ENCODE data around the gene BCAS1.

The BCAS1 gene

GRCh38 chr20:54040531-54040930 lies 29.9 kb downstream of the BCAS1 start:
- H3K36me3 ChIP-seq (ENCODE audit: insufficient read depth, low read length) = no peaks in the 10 kb centered on the region
- no peak overlapping the region for H3K4me2 ChIP-seq (ENCODE audit: insufficient read depth, low read length)
- no peak overlapping the region for H3K27ac ChIP-seq (ENCODE audit: low read length)
- no peaks in the 10 kb centered on the region for H3K79me2 ChIP-seq (ENCODE audit: insufficient read depth, low read length)
- DNase-seq (no peak), ATAC-seq (ENCODE audit: insufficient read depth, low read depth) (no peak)
- H3K9ac ChIP-seq (ENCODE audit: low read depth, low read length) = no peak overlapping the region
- H3K9me3 ChIP-seq (ENCODE audit: insufficient read depth, low read length, severe bottlenecking) = no peaks in the 10 kb centered on the region
- TF ChIP-seq CTCF (IDR thresholded peaks at IDR 0.05; ENCODE audit: borderline replicate concordance, extremely low read depth, low read length, poor library complexity, severe bottlenecking) (no peak), EZH2 (IDR thresholded peaks at IDR 0.05; ENCODE audit: borderline replicate concordance, low read depth, low read length, severe bottlenecking) (no peak)
- no peaks in the 10 kb centered on the region for H3K4me1 ChIP-seq (ENCODE audit: insufficient read depth, low read length)
- no peaks in the 10 kb centered on the region for H4K20me1 ChIP-seq (ENCODE audit: insufficient read depth, low read length)
- H3K27me3 ChIP-seq (ENCODE audit: insufficient read depth, low read length, poor library complexity) = peaks cover 26% of the 10 kb centered on the region
- H2AFZ ChIP-seq (ENCODE audit: low read depth, low read length) = no peak overlapping the region
- H3K4me3 ChIP-seq (ENCODE audit: low read depth in 1 of 2, low read length in 2 of 2) = no peak overlapping the region

GRCh38 chr20:54038961-54039360 lies 31.4 kb downstream of the BCAS1 start:
- no peaks in the 10 kb centered on the region for H3K36me3 ChIP-seq (ENCODE audit: insufficient read depth, low read length)
- H2AFZ ChIP-seq (ENCODE audit: low read depth, low read length) = no peak overlapping the region
- no peak for TF ChIP-seq CTCF (IDR thresholded peaks at IDR 0.05; ENCODE audit: borderline replicate concordance, extremely low read depth, low read length, poor library complexity, severe bottlenecking)
- TF ChIP-seq EZH2 (IDR thresholded peaks at IDR 0.05; ENCODE audit: borderline replicate concordance, low read depth, low read length, severe bottlenecking) = no peak
- H3K9me3 ChIP-seq (ENCODE audit: insufficient read depth, low read length, severe bottlenecking) = no peaks in the 10 kb centered on the region
- no peak overlapping the region for H3K4me2 ChIP-seq (ENCODE audit: insufficient read depth, low read length)
- no peak for ATAC-seq (ENCODE audit: insufficient read depth, low read depth)
- no peaks in the 10 kb centered on the region for H3K4me1 ChIP-seq (ENCODE audit: insufficient read depth, low read length)
- no peak overlapping the region for H3K4me3 ChIP-seq (ENCODE audit: low read depth in 1 of 2, low read length in 2 of 2)
- peaks cover 26% of the 10 kb centered on the region for H3K27me3 ChIP-seq (ENCODE audit: insufficient read depth, low read length, poor library complexity)
- no peaks in the 10 kb centered on the region for H4K20me1 ChIP-seq (ENCODE audit: insufficient read depth, low read length)
- DNase-seq = no peak
- H3K27ac ChIP-seq (ENCODE audit: low read length) = no peak overlapping the region
- no peak overlapping the region for H3K9ac ChIP-seq (ENCODE audit: low read depth, low read length)
- H3K79me2 ChIP-seq (ENCODE audit: insufficient read depth, low read length) = no peaks in the 10 kb centered on the region

DNA sequence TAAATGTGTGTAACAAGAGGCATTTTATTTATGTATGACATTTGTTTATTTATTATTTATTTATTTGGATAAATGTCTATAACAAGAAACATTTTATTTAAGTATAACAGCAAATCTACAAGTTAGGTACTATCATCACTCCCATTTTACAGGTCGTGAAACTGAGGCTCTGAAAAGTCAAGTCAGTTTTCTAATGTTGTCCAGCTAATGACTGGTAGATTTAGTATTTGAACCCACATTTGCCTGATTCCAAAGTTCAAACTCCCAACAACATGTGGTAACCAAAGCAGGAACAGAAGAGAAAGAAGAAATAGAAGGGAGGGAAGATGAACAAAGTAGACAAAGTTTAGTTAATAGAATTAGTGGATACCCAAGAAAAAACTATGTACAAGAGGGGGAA lies 32.9 kb downstream of the BCAS1 start:
- H3K4me1 ChIP-seq (ENCODE audit: insufficient read depth, low read length) = no peaks in the 10 kb centered on the region

More for the DNA sequence above, 32.9 kb downstream of the BCAS1 start:
- ATAC-seq (ENCODE audit: insufficient read depth, low read depth) = no peak
- no peak overlapping the region for H3K4me3 ChIP-seq (ENCODE audit: low read depth in 1 of 2, low read length in 2 of 2)
- no peaks in the 10 kb centered on the region for H3K79me2 ChIP-seq (ENCODE audit: insufficient read depth, low read length)
- H4K20me1 ChIP-seq (ENCODE audit: insufficient read depth, low read length) = no peaks in the 10 kb centered on the region
- H3K4me2 ChIP-seq (ENCODE audit: insufficient read depth, low read length) = no peak overlapping the region
- H2AFZ ChIP-seq (ENCODE audit: low read depth, low read length) = no peak overlapping the region
- TF ChIP-seq EZH2 (IDR thresholded peaks at IDR 0.05; ENCODE audit: borderline replicate concordance, low read depth, low read length, severe bottlenecking) (no peak), CTCF (IDR thresholded peaks at IDR 0.05; ENCODE audit: borderline replicate concordance, extremely low read depth, low read length, poor library complexity, severe bottlenecking) (no peak)
- no peaks in the 10 kb centered on the region for H3K9me3 ChIP-seq (ENCODE audit: insufficient read depth, low read length, severe bottlenecking)
- no peaks in the 10 kb centered on the region for H3K36me3 ChIP-seq (ENCODE audit: insufficient read depth, low read length)
- H3K27ac ChIP-seq (ENCODE audit: low read length) = no peak overlapping the region
- H3K27me3 ChIP-seq (ENCODE audit: insufficient read depth, low read length, poor library complexity) = peaks cover 26% of the 10 kb centered on the region
- DNase-seq = no peak
- no peak overlapping the region for H3K9ac ChIP-seq (ENCODE audit: low read depth, low read length)

All from DND-41 (cell line).